IPS-11a (cell line): ENCODE results near the gene DOC2A.
"Not testable (repeated sequence)": the region's sequence is repeated elsewhere in the genome, so short reads cannot be mapped to it uniquely, and the experiment has no call there.

Experiments used
- H3K4me3 ChIP-seq: one replicate; pipeline ENCODE4 v1.5.1; 2013; ENCODE audit warnings: low read depth, low read length, control low read depth

DOC2A gene

DNA sequence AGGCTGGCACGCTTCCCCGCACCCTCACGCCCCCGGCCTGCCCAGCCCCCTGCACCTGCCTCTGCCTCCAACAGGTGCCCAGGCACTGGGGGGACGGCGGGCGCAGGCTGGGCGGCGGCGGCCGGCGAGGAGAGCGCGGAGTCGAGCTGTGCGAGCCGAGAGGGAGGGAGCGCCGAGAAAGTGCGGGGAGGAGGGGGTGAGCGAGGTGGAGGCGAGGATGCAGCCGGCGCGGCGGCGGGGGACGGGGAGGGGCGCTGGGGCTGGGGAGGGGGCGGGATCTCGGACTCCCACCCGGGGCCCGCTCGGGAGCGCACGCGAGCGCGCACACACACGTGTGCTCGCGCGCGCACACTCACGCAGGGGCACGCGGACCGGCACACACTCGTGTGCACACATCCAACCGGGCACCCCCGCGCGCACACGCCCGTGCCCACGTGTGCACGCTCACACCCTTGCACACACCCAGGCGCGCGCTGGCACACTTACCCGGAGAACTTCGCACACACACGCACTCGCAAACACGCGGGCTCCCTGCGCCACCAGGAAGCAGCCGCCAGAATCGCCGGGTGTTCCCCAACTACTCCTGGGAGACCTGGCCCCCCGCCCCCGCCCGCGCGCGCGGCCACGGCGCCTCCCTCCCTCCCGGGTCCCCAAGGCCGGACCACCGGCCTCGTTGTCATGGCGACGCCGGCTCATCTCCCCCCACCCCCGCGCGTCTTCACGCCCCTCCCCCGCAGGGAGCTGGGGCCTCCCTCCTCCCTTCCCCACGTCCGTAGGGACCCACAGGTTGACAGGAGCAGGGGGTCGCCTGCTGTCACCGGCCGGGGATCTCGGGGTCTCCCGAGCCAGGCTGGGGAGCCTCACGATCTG lies at the start of gene DOC2A:
Gene DOC2A, minus strand, starts transcription at position 184 of the 870 bp plus-strand sequence. CDS start 805 bp downstream, outside the sequence.
- peak within 1 kb of the TSS; percentile 83 for H3K4me3 ChIP-seq

DNA sequence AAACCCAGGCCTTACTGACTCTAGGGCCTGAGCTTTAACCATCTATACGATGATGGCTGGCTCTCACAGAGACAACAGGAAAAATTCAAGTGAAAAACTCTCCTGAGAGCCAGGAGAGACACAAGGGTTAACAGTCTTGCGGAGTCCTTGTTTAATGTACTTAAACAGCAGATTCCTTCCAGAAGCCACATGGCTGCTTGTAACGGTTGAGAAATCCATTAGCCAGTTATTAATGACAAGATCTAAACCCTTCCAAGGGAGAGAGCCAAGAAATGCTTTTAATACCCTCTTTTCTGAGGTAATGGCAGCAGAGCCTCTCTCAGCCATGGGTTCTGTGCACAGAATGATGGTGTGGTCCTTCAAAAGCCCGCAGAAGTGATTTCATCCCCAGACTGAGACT lies 49.5 kb upstream of the DOC2A start:
- no peak overlapping the region for H3K4me3 ChIP-seq

DNA sequence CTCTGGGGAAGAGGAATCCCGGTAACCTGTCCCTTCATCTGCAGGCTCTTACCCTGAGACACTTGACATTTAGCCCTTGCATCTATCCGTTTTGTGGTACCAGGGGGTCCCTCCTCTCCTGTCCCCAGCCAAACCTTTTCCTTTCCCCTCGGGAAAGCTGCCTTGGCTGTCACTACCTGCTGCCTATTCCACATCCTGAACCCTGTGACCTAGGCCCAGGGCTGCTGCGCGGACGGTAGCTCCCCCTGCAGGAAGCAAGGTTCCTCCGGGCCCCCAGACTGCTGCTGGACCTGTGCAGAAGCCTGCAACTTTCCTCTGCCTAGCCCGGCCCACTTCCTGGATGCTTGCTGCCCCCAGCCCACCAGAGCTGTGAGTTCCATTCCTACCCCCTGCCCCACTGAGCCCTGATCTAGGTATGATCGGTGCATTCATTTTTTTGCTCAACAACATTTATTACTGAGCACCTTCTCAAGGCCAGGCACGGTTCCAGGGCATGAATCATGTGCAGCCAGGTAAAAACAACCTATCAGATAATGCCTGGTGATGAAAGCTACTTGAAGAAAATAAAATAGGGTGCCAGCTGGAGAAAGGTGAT lies 44.2 kb upstream of the DOC2A start:
- no peak overlapping the region for H3K4me3 ChIP-seq

DNA sequence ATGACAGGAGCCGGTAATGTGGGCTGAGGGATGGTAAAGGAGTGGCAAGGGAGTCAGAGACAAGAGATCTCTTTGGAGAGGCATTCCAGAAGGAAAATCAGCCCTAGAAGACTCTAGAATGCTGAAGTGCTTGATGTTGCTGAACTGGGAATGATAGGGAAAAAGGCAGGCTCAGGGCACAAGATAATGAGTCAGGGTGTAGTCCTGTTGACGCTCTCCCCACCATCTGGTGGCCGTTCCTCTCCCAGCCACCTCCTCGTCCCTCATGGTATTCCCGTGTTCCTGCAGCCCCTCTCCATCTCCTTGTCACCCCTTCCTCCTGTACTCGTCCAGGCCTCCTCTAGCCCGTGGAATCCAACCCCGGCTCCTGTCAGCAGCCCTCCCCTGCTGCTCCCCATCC lies 43.6 kb upstream of the DOC2A start:
- H3K4me3 ChIP-seq = no peak overlapping the region

DNA sequence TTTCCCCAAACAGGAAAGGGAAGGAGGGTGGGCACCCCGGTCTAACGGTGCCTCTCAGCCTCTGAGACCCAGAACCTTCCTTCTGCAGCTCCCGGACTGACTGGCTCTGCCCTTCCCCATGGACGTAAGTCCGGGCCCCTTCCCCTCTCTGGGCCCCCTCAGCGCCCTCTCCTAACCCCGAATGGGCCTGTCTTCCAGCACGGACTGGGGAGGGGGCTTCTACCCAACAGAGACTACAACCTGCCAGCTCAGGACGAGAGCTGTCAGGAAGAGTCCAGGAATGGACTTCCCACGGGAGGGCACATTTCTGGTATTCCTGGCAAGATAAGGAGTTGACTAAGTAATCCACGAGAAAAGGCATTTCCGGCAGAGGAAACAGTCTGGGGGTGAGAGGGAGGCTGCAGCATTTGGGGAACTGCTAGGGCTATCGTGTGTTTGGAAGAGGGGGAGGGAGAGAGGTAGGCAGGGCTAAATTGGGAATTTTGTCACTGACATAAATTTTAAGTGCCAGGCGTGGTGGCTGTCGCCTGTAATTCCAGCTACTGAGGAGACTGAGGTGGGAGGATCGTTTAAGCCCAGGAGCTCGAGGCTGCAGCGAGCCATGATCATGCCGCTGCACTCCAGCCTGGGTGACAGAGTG lies 42.7 kb upstream of the DOC2A start:
- H3K4me3 ChIP-seq = peak overlapping the region; percentile 77

DNA sequence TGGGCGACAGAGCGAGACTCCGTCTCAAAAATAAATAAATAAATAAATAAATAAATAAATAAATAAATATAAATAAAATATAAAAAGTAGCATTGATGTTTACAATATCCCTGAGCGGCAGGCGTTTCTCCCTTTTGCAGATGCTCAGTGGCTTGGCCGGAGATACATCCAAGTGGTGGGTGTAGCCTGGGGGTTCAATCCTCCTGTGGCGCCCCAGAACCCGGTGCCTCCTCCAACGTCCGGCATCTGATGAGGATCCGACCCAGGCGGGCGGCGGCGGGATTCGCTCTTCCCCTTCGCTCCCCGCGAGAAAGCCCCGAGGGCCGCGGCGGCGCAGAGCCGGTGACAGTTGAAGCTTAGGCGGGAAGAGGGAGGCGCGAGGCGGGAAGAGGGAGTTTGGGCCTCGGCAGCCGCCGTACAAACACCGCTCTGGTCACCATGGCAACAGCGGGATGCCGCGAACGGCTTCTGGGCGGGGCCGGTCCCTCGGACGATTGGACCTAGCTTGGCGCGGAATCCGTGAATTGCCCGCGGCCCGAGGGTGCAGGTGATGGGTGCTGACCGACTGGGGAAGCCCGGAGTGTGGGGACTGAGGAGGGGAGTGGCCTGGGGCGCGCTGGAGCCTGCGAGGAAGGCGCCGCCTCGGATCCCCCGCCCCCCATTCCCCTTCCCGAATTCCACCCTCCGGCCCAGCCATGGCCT lies 42.0 kb upstream of the DOC2A start:
- H3K4me3 ChIP-seq = peak overlapping the region; percentile 77

DNA sequence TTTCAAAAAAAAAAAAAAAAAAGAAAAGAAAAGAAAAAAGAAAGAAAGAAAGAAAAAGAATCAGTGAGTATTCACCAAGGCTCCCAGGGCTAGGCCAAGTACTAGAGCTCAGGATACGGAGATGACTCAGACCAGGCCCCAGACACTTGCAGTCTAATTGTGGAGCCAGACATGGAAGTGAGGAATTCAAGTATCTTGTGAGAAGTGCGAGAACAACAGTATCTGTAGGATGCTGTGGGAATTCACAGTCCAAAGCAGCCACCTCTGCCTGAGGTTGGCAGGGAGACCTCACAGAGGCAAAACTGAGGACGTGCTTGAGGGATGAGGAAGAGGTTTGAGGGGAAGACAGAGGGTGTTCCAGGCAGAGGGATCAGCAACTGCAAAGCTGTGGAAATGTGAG lies 40.7 kb upstream of the DOC2A start:
- no peak overlapping the region for H3K4me3 ChIP-seq

DNA sequence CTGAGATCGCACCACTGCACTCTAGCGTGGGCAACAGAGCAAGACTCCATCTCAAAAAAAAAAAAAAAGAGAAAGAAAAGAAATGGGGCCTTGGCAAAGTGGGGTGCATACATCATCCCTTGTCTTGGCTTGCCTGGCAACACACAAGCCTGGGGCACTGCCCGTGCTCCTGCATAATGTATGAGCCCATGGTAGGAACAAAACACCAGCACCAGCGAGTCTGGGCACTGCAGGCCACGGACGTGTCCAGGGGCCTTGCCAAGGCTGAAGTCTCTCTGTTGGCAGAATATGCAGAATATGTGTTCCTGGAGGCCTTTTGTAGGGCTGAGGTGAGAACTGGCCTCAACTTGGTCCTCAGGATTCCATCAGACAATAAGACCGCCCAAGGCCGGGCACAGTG lies 39.0 kb upstream of the DOC2A start:
- H3K4me3 ChIP-seq = no peak overlapping the region

DNA sequence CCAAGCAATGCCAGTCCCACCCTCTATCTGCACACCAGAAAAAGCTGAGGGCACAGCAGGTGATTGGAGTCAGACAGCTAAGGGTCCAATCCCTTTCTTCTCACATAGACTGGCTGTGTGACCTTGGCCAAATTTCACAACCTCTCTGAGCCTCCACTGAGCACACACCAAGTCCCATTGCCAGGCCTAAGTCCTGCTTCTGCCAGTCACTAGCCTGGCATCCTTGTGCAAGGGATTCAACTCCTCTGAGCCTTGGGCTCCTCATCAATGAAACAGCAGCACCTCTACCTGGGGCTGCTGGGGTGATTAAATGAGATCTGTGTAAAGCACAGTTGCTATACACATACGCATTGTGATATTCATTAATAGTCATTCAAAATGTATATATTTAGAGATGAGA lies 35.8 kb upstream of the DOC2A start:
- no peak overlapping the region for H3K4me3 ChIP-seq

DNA sequence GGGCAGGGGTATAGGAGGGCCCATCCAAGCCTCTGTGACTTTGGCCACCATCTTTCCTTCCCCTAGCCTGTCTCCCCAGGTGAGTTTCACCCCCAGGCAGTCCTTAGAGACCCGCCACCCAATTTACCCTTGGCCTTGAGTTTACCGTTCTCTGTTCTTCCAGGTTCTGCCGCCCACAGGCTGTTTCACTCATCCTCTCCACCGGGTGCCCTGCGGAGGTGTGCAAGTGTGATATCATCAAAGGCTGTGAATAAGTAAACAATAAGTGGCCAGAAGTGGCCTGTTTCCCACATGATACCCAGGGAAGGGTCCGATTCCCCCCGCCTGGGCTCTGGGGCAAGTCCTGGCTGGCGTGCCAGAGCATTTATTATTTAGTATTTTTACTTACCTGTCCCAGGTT lies 35.4 kb upstream of the DOC2A start:
- no peak overlapping the region for H3K4me3 ChIP-seq

DNA sequence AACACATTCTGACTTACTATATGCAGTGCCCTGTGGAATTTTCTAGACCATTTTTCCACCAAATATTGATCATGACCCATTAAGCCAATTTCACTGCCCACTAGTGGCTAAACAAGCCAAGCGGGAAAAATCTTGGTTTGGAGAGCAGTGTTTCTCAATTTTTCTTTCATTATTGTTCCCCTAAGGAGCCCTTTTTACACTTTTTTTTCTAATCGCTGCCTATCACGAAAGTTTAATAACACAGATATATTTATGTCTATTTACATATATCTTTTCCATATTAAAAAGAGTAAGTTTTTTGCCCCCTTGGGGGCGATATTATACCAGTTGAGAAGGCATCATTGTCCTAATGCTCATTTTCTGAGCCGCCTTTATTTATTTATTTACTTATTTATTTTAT lies 31.0 kb upstream of the DOC2A start:
- H3K4me3 ChIP-seq = no peak overlapping the region

DNA sequence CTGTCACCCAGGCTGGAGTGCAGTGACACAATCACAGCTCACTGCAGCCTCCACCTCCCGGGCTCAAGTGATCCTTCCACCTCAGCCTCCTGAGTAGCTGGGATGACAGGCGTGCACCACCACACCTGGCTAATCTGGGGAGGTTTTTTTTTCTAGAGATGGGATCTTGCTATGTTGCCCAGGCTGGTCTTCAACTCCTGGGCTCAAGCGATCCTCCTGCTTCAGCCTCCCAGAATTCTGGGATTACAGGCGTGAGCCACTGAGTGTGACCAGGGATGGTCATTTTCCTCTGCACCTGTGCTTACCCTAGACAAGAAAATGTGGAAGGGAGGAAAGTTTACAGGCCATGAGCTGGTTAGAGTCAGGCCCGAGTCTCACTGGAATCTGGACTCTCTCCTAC lies 29.9 kb upstream of the DOC2A start:
- H3K4me3 ChIP-seq = not testable (repeated sequence)

DNA sequence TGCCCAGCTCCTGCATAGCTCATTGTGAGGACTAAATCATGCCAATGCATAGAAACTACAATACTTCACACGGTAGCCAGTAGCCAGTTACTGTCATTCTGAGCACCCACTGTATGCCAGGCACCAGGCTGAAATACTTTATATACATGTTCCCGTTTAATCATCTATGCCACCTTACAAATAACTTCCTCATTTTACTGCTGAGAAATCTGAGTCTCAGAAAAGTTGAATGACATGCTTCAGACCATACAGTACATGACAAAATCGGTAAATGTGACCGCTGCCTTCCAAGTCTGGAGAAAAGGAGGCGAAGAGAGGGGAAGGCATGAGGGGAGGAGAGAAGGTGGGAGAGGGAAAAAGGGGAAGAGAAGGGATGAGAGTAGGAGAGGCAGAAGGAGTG lies 29.4 kb upstream of the DOC2A start:
- no peak overlapping the region for H3K4me3 ChIP-seq

DNA sequence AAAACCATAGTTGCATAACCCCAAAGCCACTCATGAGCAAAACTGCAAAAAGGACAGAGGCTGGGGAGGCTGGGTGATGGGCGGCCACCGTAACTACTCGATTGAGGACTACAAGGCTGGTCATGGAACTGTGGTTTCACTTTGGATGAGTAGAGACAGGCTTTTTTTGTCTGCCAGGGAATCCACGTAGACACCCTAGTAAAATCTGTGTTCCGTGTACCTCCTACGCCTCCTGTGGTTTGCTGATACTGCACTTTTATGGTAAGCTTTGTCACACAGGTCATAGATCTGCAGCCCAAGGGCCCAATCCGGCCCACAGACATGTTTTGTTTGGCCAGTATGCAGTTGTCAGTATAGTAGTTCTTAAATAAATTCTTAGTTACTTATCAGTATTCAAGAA lies 22.4 kb upstream of the DOC2A start:
- no peak overlapping the region for H3K4me3 ChIP-seq

DNA sequence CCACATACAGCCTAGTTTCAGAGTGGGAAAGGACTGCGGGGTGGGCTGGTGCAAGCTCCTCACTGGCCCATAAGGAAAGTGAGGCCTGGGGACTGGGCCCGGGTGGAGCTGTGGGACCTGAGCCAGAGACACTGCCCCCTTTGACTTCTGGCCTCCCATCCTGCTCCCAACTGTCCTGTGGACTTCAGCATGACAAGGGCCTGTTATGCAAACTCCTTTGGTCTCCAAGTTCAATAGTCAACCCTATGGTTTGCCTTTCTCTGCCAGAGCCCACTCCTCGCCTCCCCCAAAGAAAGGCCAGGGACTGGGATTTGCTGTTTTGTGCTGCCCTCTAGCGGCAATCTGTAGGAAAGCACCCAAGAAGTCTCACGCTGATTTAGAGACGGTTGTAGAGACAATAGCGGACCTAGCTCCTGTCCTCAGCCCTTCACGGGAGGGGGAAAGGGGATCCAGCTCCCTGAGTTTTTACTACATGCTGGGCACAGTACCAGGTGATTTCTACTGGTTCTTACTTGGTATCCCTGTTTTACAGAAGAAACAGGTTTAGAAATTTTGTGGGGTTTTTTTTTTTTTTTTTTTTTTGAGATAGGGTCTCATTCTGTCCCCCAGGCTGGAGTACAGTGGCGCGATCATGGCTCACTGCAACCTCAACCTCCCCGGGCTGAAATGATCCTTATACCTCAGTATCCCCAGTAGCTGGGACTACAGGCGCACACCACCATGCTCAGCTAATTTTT lies 21.4 kb upstream of the DOC2A start:
- no peak overlapping the region for H3K4me3 ChIP-seq

DNA sequence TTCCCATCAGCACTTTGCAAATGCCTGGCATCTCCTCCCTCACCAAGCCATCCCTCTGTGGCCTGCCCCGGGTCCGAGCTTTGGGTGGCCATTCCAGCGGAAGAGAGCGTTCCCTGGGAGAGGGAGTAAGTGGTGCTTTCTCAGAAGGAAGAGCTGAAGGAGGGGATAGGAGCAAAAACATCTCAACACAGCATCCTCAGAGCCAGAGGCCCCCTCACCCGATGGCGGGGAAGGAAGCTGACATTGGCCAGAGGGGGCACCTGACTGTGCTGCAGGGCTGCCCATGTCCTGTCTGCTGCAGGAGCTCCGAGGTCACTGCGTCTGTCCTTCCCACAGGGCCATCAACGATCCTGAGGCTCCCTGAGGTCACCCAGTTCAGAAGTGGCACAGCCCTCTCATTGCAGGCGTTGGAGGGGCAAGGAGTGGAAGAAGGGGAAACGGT lies 20.7 kb upstream of the DOC2A start:
- peak overlapping the region; percentile 40 for H3K4me3 ChIP-seq

DNA sequence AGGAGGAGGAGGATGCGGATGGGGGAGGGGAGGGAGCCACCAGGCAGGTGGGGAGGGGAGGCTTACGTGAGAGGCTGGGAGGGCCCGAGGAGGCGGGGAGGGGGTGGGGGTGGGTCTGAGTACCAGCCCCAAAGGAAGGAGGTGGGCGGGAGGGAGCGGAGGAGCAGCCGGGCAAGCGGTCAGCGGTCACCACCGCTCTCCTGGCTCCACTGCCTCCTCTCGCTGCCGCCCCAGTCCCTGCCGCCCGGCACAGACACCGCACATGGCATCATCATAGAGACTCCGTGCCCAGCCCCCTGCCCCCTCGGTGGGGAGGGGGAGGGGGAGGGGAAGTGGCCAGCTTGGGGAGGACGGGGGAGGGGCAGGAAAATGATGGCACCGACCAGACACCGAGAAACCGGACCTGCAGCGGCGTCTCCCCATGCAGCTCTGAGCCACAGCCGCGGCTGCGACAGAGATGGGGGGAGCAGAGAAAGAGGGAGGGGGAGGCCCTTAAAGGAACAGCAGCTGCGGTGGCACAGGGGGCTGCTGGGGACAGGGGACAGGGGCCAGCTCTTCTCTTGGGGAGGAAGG lies 20.1 kb upstream of the DOC2A start, which contains the start of gene TLCD3B:
Gene TLCD3B, minus strand, starts transcription at position 431 of the 573 bp plus-strand sequence. CDS start 744 bp downstream, outside the sequence.
- peak within 1 kb of the TSS; percentile 40 for H3K4me3 ChIP-seq

DNA sequence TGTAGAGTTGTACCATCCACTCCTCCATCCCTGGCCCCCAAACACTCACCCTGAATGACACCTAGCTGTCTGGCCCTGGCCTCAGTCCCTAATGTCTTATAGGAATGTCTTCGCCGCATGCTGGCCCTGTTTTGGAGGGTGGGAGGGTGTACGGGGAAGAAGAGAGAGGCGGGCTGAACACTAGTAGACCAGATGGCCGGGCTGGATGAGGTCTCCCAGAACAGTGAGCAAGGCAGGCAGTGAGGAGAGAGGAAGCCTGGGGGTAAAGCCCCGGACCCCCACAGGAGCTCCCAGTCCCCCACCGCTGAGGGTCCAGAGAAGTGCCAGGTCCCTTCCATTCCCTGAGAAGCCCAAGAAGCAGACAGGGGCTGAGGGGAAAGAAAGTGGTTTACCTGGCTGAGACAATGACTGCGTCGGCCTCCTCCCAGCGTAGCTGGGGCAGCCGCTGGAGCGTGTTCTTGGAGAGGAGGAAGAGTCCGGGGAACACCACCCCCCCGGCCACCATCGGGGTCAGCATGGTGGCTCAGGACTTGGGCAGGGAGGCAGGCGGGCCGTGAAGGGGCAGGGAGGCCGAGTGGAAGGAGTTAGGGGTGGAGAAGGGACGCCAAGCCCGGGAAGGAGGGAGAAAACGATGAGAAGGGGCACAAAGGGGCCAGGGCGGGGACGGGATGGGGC lies 19.3 kb upstream of the DOC2A start:
- peak overlapping the region; percentile 27 for H3K4me3 ChIP-seq

DNA sequence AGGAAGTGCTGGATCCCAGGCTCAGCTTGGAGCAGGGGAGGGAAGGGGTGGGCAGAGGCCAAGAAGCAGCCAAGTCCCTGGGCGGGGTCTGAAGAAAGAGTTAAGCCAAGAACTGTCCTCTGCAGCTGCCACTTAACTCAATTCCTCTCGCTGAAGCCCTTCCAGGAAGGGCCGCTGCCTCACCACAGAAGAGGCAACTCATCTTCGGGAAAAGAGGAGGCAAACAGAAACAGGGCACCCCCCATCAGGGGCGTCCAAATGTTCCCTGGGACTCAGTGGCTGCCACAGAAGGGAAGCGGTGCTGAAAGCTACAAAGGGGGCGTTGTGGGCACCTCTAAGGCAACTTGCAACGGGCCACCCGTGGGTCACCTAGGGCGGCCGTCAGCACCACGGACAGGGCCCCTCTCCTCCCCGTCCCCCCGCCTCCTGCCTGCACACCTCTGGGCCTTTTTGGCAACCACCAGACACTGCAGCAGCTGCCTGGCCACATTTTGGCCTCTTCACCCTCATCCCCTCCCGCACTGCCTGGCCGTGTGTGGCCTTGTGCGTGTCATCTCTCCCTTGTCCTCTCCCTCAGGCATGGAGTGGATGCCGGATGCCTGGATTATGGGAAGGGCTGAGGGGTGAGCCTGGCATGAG lies 17.7 kb upstream of the DOC2A start:
- H3K4me3 ChIP-seq = no peak overlapping the region
